SK-N-SH treated with all-trans-retinoic acid at 6 μM for 48 hours (cell line): ENCODE results near the gene KRT36.

Source experiments
- ATAC-seq: fragments of 200-7000 bp; cut with Tn5 transposase; 3 replicates; pipeline ENCODE4 v1.9.1; 2020; ENCODE audit warnings: mild to moderate bottlenecking, moderate library complexity
- BACH2 ChIP-seq: fragments of 250-450 bp; sonication (Bioruptor Pico); IDR thresholded peaks from 2 replicates; pipeline ENCODE4 v1.9.0; 2021; ENCODE audit warnings: mild to moderate bottlenecking, borderline replicate concordance
- CREB5 ChIP-seq: fragments of 250-450 bp; sonication (Bioruptor Pico); IDR thresholded peaks from 2 replicates; pipeline ENCODE4 v1.5.1; 2020; ENCODE audit warnings: low read depth, mild to moderate bottlenecking, moderate library complexity
- CSDC2 ChIP-seq: fragments of 250-450 bp; sonication (Bioruptor Pico); IDR thresholded peaks from 2 replicates; pipeline ENCODE4 v1.5.0; 2020; ENCODE audit warnings: mild to moderate bottlenecking, moderate library complexity
- GLIS3 ChIP-seq: fragments of 250-450 bp; sonication (Bioruptor Pico); IDR thresholded peaks from 2 replicates; pipeline ENCODE4 v1.5.0; 2020; ENCODE audit warnings: mild to moderate bottlenecking, moderate library complexity
- ISL1 ChIP-seq: fragments of 250-450 bp; sonication (Bioruptor Pico); IDR thresholded peaks from 2 replicates; pipeline ENCODE4 v2.1.2; 2022; ENCODE audit warnings: mild to moderate bottlenecking, moderate library complexity
- OSR1 ChIP-seq: fragments of 250-450 bp; sonication (Bioruptor Pico); IDR thresholded peaks from 2 replicates; pipeline ENCODE4 v1.8.0; 2022; ENCODE audit warnings: moderate library complexity, mild to moderate bottlenecking, inconsistent platforms
- POU6F1 ChIP-seq: fragments of 250-450 bp; sonication (Bioruptor Pico); IDR thresholded peaks from 2 replicates; pipeline ENCODE4 v1.8.0; 2021; ENCODE audit warnings: low read depth, mild to moderate bottlenecking, moderate library complexity, borderline replicate concordance
- PPARA ChIP-seq: fragments of 250-450 bp; sonication (Bioruptor Pico); IDR thresholded peaks from 2 replicates; pipeline ENCODE4 v1.5.0; 2020; ENCODE audit warnings: mild to moderate bottlenecking, borderline replicate concordance
- RARB ChIP-seq: fragments of 250-450 bp; sonication (Bioruptor Pico); IDR thresholded peaks from 2 replicates; pipeline ENCODE4 v1.8.0; 2021; ENCODE audit warnings: mild to moderate bottlenecking, moderate library complexity
- SNAI2 ChIP-seq: fragments of 250-450 bp; sonication (Bioruptor Pico); IDR thresholded peaks from 2 replicates; pipeline ENCODE4 v1.5.0; 2020; ENCODE audit warnings: mild to moderate bottlenecking, moderate library complexity
- TCF4 ChIP-seq: fragments of 250-450 bp; sonication (Bioruptor Pico); IDR thresholded peaks from 2 replicates; pipeline ENCODE4 v1.8.0; 2021; ENCODE audit warnings: mild to moderate bottlenecking, moderate library complexity, borderline replicate concordance
- TOX ChIP-seq: fragments of 250-450 bp; sonication (Bioruptor Pico); IDR thresholded peaks from 2 replicates; pipeline ENCODE4 v1.8.0; 2021; ENCODE audit warnings: mild to moderate bottlenecking, moderate library complexity, borderline replicate concordance
- TSHZ2 ChIP-seq: fragments of 250-450 bp; sonication (Bioruptor Pico); IDR thresholded peaks from 2 replicates; pipeline ENCODE4 v1.5.0; 2020; ENCODE audit warnings: mild to moderate bottlenecking, moderate library complexity
- ZFP30 ChIP-seq: fragments of 450-650 bp; formaldehyde crosslinking; IDR thresholded peaks from 2 replicates; pipeline ENCODE4 v1.5.0; 2022; ENCODE audit warnings: mild to moderate bottlenecking, moderate library complexity
- ZNF565 ChIP-seq: fragments of 450-650 bp; formaldehyde crosslinking; conservative IDR thresholded peaks from 2 replicates; pipeline ENCODE4 v1.5.0; 2020; ENCODE audit warnings: low read depth, mild to moderate bottlenecking, moderate library complexity
- ZNF70 ChIP-seq: fragments of 450-650 bp; formaldehyde crosslinking; IDR thresholded peaks from 2 replicates; pipeline ENCODE4 v1.5.0; 2020; ENCODE audit warnings: mild to moderate bottlenecking, moderate library complexity
- ZNF8 ChIP-seq: fragments of 450-650 bp; formaldehyde crosslinking; IDR thresholded peaks from 2 replicates; pipeline ENCODE4 v1.5.0; 2020; ENCODE audit warnings: mild to moderate bottlenecking, moderate library complexity

Gene KRT36

GRCh38 chr17:41500131-41500911 is 10.6 kb upstream of the KRT36 start:
- peak; percentile 67 for ATAC-seq
- no peak for TF ChIP-seq CREB5 (CRISPR knock-in tag)
- no peak for TF ChIP-seq TSHZ2 (CRISPR knock-in tag)

GRCh38 chr17:41499714-41500113 is 10.0 kb upstream of the KRT36 start:
- no peak for TF ChIP-seq POU6F1 (CRISPR knock-in tag)
- no peak for TF ChIP-seq GLIS3 (CRISPR knock-in tag)
- TF ChIP-seq, all 23 proteins: peak for 0
- ATAC-seq, result no peak

- TF ChIP-seq OSR1 (CRISPR knock-in tag) (no peak), CREB5 (CRISPR knock-in tag) (no peak), TSHZ2 (CRISPR knock-in tag) (no peak), GLIS3 (CRISPR knock-in tag) (no peak), ZNF565 (CRISPR knock-in tag) (no peak), RARB (CRISPR knock-in tag) (no peak), TOX (CRISPR knock-in tag) (no peak), PPARA (CRISPR knock-in tag) (no peak), BACH2 (CRISPR knock-in tag) (no peak), TCF4 (CRISPR knock-in tag) (no peak), ZNF70 (CRISPR knock-in tag) (no peak), ISL1 (no peak), CSDC2 (CRISPR knock-in tag) (no peak), ZFP30 (no peak), ZNF8 (CRISPR knock-in tag) (no peak), SNAI2 (CRISPR knock-in tag) (no peak)
- TF ChIP-seq, all 23 proteins: peak for 0
- no peak for ATAC-seq
Measured at GRCh38 chr17:41498276-41498675, 8.6 kb upstream of the KRT36 start.
